Upper lobe of left lung (tissue), 6 donors: ENCODE data around the gene MRNIP. TPM values are rescaled to one million over a fixed set of nuclear protein-coding genes. Genes with fewer than 3 reads are reported as not detected.

Source experiments
- ATAC-seq, 2 donors: fragments of 200-7000 bp; cut with Tn5 transposase; one replicate each; pipeline ENCODE4 v1.9.1; 2022; ENCODE audit warnings: mild to moderate bottlenecking in 2 of 2, moderate library complexity in 2 of 2; ENCODE audit not compliant: low FRiP score in 2 of 2
- DNase-seq, 2 donors: peaks; one replicate each; pipeline ENCODE4 v3.0.0-alpha.2; 2019 to 2020
- H3K27ac ChIP-seq, 4 donors: fragments of 200-600 bp; sonication (generic); one replicate each; pipeline ENCODE4 v1.5.1; 2016 to 2019
- H3K27me3 ChIP-seq, 4 donors: fragments of 200-600 bp; sonication (generic); one replicate each; pipeline ENCODE4 v1.5.1; 2017 to 2019
- H3K36me3 ChIP-seq, 4 donors: fragments of 200-600 bp; sonication (generic); one replicate each; pipeline ENCODE4 v1.5.1; 2016 to 2019
- H3K4me1 ChIP-seq, 4 donors: fragments of 200-600 bp; sonication (generic); one replicate each; pipeline ENCODE4 v1.5.1; 2018 to 2019
- H3K4me3 ChIP-seq, 4 donors: fragments of 200-600 bp; sonication (generic); one replicate each; pipeline ENCODE4 v1.5.1; 2017 to 2019; ENCODE audit warnings: mild to moderate bottlenecking in 2 of 4, moderate library complexity in 1 of 4
- H3K9me3 ChIP-seq, 4 donors: fragments of 200-600 bp; sonication (generic); one replicate each; pipeline ENCODE4 v1.5.1; 2018 to 2019
- CTCF ChIP-seq, 6 experiments: fragments of 450-650 bp in 4 of 6; fragments of 200-600 bp in 2 of 6; sonication (generic) in 2 of 6; IDR thresholded peaks; one replicate each; pipeline ENCODE4 v1.5.1; 2016 to 2019; ENCODE audit warnings: antibody characterized with exemption in 6 of 6
- EP300 ChIP-seq, 4 donors: sonication (generic); formaldehyde crosslinking; IDR thresholded peaks; one replicate each; pipeline ENCODE4 v1.5.1; 2017; ENCODE audit warnings: antibody characterized with exemption in 4 of 4, control low read depth in 2 of 4
- POLR2A ChIP-seq, 4 donors: fragments of 450-650 bp; IDR thresholded peaks; one replicate each; pipeline ENCODE4 v1.5.1; 2016 to 2017; ENCODE audit warnings: antibody characterized with exemption in 4 of 4, mild to moderate bottlenecking in 2 of 4
- POLR2AphosphoS5 ChIP-seq, 2 donors: sonication (generic); formaldehyde crosslinking; IDR thresholded peaks; one replicate each; pipeline ENCODE4 v1.5.1; 2017; ENCODE audit warnings: antibody characterized with exemption in 2 of 2
- WGBS, 2 donors: methylation state at CpG; one replicate each; pipeline ENCODE4 v1.1.5; 2017 to 2018; 5-methylcytosine and 5-hydroxymethylcytosine counted together
- total RNA-seq, 6 donors: library from RNA; depleted of rRNA in 4 of 6; stranded (reverse); fragments of >200 nt in 4 of 6; gene quantifications; one replicate each; pipeline versions ENCODE4 v1.1.0 to v1.2.1, GENCODE V29; 2016 to 2021
- donor health status: DM: no; HTN: no; CAD: no; lungs with moderate emphysema.
- donor health status: DM: no; HTN: yes; CAD: no; lungs with severe emphysema.

The MRNIP gene
- total RNA-seq, 6 donors from 2014 or later = 20.7 to 142 (median 33.2) TPM

GRCh38 chr5:179886190-179886911 lies 27.7 kb upstream of the MRNIP start:
- DNase-seq = no peak
- peaks cover 4 to 20% (median 15%) of the 10 kb centered on the region in 4 donors for H3K9me3 ChIP-seq
- no peak overlapping the region for H3K4me3 ChIP-seq
- H3K4me1 ChIP-seq = no peaks in the 10 kb centered on the region
- 84 to 89% methylated on average over 14 of the region's 14 CpGs for WGBS, 2 donors
- H3K36me3 ChIP-seq = peaks cover 16 to 90% (median 74%) of the 10 kb centered on the region in 4 donors
- ATAC-seq = no peak
- H3K27ac ChIP-seq = no peak overlapping the region
- no peak for TF ChIP-seq CTCF (IDR thresholded peaks at IDR 0.05)
- no peak for TF ChIP-seq POLR2AphosphoS5 (IDR thresholded peaks at IDR 0.05)
- no peak for TF ChIP-seq EP300 (IDR thresholded peaks at IDR 0.05)
- no peak for TF ChIP-seq POLR2A (IDR thresholded peaks at IDR 0.05)
- H3K27me3 ChIP-seq = no peaks in the 10 kb centered on the region

DNA sequence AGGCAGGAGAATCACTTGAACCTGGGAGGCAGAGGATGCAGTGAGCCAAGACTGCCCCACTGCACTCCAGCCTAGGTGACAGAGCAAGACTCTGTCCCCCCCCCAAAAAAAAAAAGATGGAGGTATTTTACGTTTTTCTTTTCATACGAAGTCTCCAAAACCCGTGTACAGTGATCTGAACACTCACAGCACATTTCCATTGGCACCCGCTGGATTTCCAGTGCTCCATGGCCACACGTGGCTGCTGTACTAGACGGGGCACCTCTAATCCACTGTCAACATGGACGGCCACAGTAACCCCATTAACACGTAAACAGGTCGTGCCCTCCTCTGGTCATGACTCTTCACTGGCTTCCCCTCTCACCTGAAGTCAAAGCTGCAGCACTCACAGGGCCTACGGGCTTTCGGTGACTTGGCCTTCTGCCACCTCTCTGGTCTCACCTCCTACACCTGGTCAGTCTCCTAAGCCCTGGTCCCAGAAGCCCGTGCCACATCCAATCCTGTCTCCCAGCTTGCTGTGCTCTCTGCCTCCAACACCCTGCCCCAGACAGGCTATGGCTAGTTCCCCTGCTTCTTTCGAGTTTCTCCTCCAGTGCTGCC lies 27.0 kb upstream of the MRNIP start:
- Histone ChIP-seq H3K36me3 (peaks cover 12 to 90% (median 66%) of the 10 kb centered on the region in 4 donors), H3K27me3 (no peaks in the 10 kb centered on the region), H3K4me1 (no peaks in the 10 kb centered on the region), H3K4me3 (no peak overlapping the region), H3K27ac (no peak overlapping the region), H3K9me3 (peaks cover 4 to 20% (median 15%) of the 10 kb centered on the region in 4 donors)
- ATAC-seq = no peak
- no peak for DNase-seq
- 95 to 97% methylated on average over 13 of the region's 13 CpGs for WGBS, 2 donors
- TF ChIP-seq EP300 (IDR thresholded peaks at IDR 0.05) = no peak
- no peak for TF ChIP-seq CTCF (IDR thresholded peaks at IDR 0.05)
- TF ChIP-seq POLR2AphosphoS5 (IDR thresholded peaks at IDR 0.05) = no peak
- TF ChIP-seq POLR2A (IDR thresholded peaks at IDR 0.05) = no peak

DNA sequence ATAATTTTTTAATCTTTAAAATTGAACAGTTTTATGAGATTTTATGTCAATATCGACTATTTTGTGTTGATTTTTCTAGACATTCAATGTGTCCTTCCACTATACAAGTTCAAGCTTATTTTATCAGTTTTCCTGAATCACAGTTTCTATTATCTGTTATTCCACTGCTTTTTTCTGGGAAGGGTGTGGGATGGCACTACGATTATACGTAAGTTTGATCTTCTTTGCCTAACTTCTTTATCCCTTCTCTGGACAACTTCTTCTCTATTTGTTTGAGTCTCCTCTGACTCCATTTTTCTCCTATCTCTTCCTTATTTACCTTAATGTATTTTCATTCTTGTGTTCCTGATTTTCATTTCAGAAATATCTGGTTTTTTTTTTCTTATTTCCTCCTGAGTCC lies 24.5 kb upstream of the MRNIP start:
- ATAC-seq (no peak), DNase-seq (no peak)
- Histone ChIP-seq H3K4me3 (no peak overlapping the region), H3K27ac (no peak overlapping the region), H3K27me3 (no peaks in the 10 kb centered on the region), H3K4me1 (no peaks in the 10 kb centered on the region), H3K36me3 (peaks cover 11 to 90% (median 62%) of the 10 kb centered on the region in 4 donors), H3K9me3 (peaks cover 4 to 20% (median 15%) of the 10 kb centered on the region in 4 donors)
- 94 to 96% methylated on average over 3 of the region's 3 CpGs for WGBS, 2 donors
- TF ChIP-seq EP300 (IDR thresholded peaks at IDR 0.05) = no peak
- TF ChIP-seq POLR2A (IDR thresholded peaks at IDR 0.05) = no peak
- TF ChIP-seq POLR2AphosphoS5 (IDR thresholded peaks at IDR 0.05) = no peak
- TF ChIP-seq CTCF (IDR thresholded peaks at IDR 0.05) = no peak

- Histone ChIP-seq H3K4me3 (no peak overlapping the region), H3K4me1 (no peaks in the 10 kb centered on the region), H3K27me3 (no peaks in the 10 kb centered on the region), H3K36me3 (peaks cover 11 to 90% (median 58%) of the 10 kb centered on the region in 4 donors), H3K9me3 (peaks cover 4 to 20% (median 15%) of the 10 kb centered on the region in 4 donors), H3K27ac (no peak overlapping the region)
- TF ChIP-seq POLR2A (IDR thresholded peaks at IDR 0.05) (no peak), CTCF (IDR thresholded peaks at IDR 0.05) (no peak), EP300 (IDR thresholded peaks at IDR 0.05) (no peak), POLR2AphosphoS5 (IDR thresholded peaks at IDR 0.05) (no peak)
- WGBS, 2 donors = 69 to 95% methylated on average over 4 of the region's 4 CpGs
- no peak for ATAC-seq
- no peak for DNase-seq
Measured at GRCh38 chr5:179882338-179882737, 23.7 kb upstream of the MRNIP start.
